HepG2 (cell line): ENCODE results near the gene CADM1. TPM values are rescaled to one million over a fixed set of nuclear protein-coding genes. Genes with fewer than 3 reads are reported as not detected.

Source experiments
- ATAC-seq: fragments of 200-7000 bp; cut with Tn5 transposase; 3 replicates; pipeline ENCODE4 v1.9.1; 2020; ENCODE audit warnings: mild to moderate bottlenecking, moderate library complexity
- BruUV-seq: library from RNA; stranded (reverse); fragments of 400-500 nt; replicated peaks from 2 replicates; lab custom pipeline; 2021; lab: Mats Ljungman, UMichigan
- CTCF ChIA-PET: fragments of 300-600 bp; formaldehyde crosslinking; extraction: SDS; loops from one replicate; lab custom pipeline; 2021; ENCODE audit warnings: low total read pairs, inconsistent platforms, low intra/inter-chr PET ratio; lab: Yijun Ruan, JAX
- POLR2A ChIA-PET: fragments of 350-600 bp; sonication (Branson Sonifier 250); formaldehyde crosslinking; loops from one replicate; lab custom pipeline; 2020; ENCODE audit warnings: antibody characterized with exemption, inconsistent platforms; lab: Yijun Ruan, JAX
- DNase-seq: peaks from one replicate; pipeline ENCODE4 v3.0.0-alpha.2; 2015; ENCODE audit warnings: low spot score
- FAIRE-seq: peaks from 3 replicates; lab custom pipeline; 2011; peaks lifted over from hg19 to GRCh38; lab: Jason Lieb, UNC
- H2AFZ ChIP-seq: one replicate; pipeline ENCODE4 v1.6.1; 2011; ENCODE audit warnings: low read length, inconsistent platforms
- H3K27ac ChIP-seq: fragments of 300-600 bp; 3 replicates; pipeline ENCODE4 v1.8.0; 2011; ENCODE audit warnings: mixed run types, mild to moderate bottlenecking, mixed read lengths, low read length, inconsistent platforms; ENCODE audit not compliant: insufficient read depth; ENCODE audit errors: extremely low read length
- H3K27me3 ChIP-seq, 2 experiments: fragments of 200-600 bp in 1 of 2; 2 replicates in 1 of 2; 3 replicates in 1 of 2; pipeline versions ENCODE4 v1.6.0 to v1.8.0; 2011; ENCODE audit warnings: low read length in 2 of 2, mild to moderate bottlenecking in 2 of 2, moderate library complexity in 2 of 2, inconsistent platforms in 1 of 2; ENCODE audit not compliant: insufficient read depth in 2 of 2, control insufficient read depth in 1 of 2
- H3K36me3 ChIP-seq, 2 experiments: fragments of 200-600 bp in 1 of 2; replicated peaks in 1 of 2; 2 replicates in 1 of 2; 3 replicates in 1 of 2; pipeline versions ENCODE4 v1.5.1 to v1.8.0; 2011; ENCODE audit warnings: low read length in 2 of 2, inconsistent platforms in 1 of 2; ENCODE audit not compliant: insufficient read depth in 2 of 2, control insufficient read depth in 1 of 2
- H3K4me1 ChIP-seq: 2 replicates; pipeline ENCODE4 v1.5.1; 2012; ENCODE audit warnings: low read length, inconsistent platforms; ENCODE audit not compliant: insufficient read depth
- H3K4me2 ChIP-seq: 2 replicates; pipeline ENCODE4 v1.6.0; 2011; ENCODE audit warnings: low read depth, low read length, inconsistent platforms
- H3K4me3 ChIP-seq, 3 experiments: fragments of 200-600 bp in 1 of 3; sonication (generic), shearing (Covaris generic) in 1 of 3; replicated peaks in 1 of 3; 2 replicates each; pipeline ENCODE4 v1.5.1; 2011 to 2016; ENCODE audit warnings: low read length in 3 of 3, inconsistent platforms in 2 of 3, low read depth in 2 of 3, mild to moderate bottlenecking in 2 of 3, control low read depth in 1 of 3, mixed read lengths in 1 of 3; ENCODE audit not compliant: insufficient read depth in 1 of 3
- H3K79me2 ChIP-seq: one replicate; pipeline ENCODE4 v1.6.1; 2011; ENCODE audit warnings: low read length, inconsistent platforms; ENCODE audit not compliant: insufficient read depth
- H3K9ac ChIP-seq: 2 replicates; pipeline ENCODE4 v1.6.0; 2011; ENCODE audit warnings: mild to moderate bottlenecking, low read depth, low read length, inconsistent platforms; ENCODE audit not compliant: insufficient read depth
- H3K9me3 ChIP-seq: 2 replicates; pipeline ENCODE4 v1.5.1; 2012; ENCODE audit warnings: mild to moderate bottlenecking, low read length
- H4K20me1 ChIP-seq: 2 replicates; pipeline ENCODE4 v1.6.0; 2011; ENCODE audit warnings: inconsistent platforms, mild to moderate bottlenecking, low read length, moderate library complexity; ENCODE audit not compliant: insufficient read depth
- KLF12 ChIP-seq: sonication (generic); formaldehyde crosslinking; IDR thresholded peaks from 2 replicates; pipeline ENCODE4 v1.4.0; 2020; ENCODE audit warnings: missing genetic modification reagents, borderline replicate concordance
- KMT2A ChIP-seq: sonication (generic); formaldehyde crosslinking; IDR thresholded peaks from 2 replicates; pipeline ENCODE4 v1.4.0; 2020; ENCODE audit warnings: missing genetic modification reagents
- PRDM15 ChIP-seq: sonication (generic); formaldehyde crosslinking; IDR thresholded peaks from 2 replicates; pipeline ENCODE4 v1.4.0; 2020; ENCODE audit warnings: missing genetic modification reagents
- ZBTB39 ChIP-seq: sonication (generic); formaldehyde crosslinking; IDR thresholded peaks from 2 replicates; pipeline ENCODE4 v1.5.0; 2020; ENCODE audit warnings: missing genetic modification reagents
- ZNF605 ChIP-seq: sonication (generic); formaldehyde crosslinking; IDR thresholded peaks from 2 replicates; pipeline ENCODE4 v1.8.0; 2022; ENCODE audit warnings: mild to moderate bottlenecking, missing genetic modification reagents
- ZNF674 ChIP-seq: sonication (generic); formaldehyde crosslinking; IDR thresholded peaks from 2 replicates; pipeline ENCODE4 v1.5.0; 2020; ENCODE audit warnings: low read depth, mild to moderate bottlenecking, missing genetic modification reagents
- WGBS: methylation state at CpG from one replicate; pipeline ENCODE4 v1.1.6; 2017; ENCODE audit warnings: low lambda C conversion rate; 5-methylcytosine and 5-hydroxymethylcytosine counted together
- in situ Hi-C: cut with HindIII; loops from 2 replicates; pipeline ENCODE4 v1.10.0; 2017; ENCODE audit warnings: low pct_unique_long_range_greater_than_20kb; ENCODE audit not compliant: extremely low pct_ligation_motif_present
- intact Hi-C: fragments of 100-400 bp; cut with micrococcal nuclease; formaldehyde crosslinking; loops from one replicate; pipeline ENCODE4 v1.10.0; 2022; ENCODE audit not compliant: unreplicated experiment
- polyA plus RNA-seq, 8 experiments: library from polyadenylated mRNA; depleted of rRNA in 3 of 8; stranded (reverse) in 7 of 8; unstranded in 1 of 8; fragments of >200 nt; fragmentation: Illumina TruSeq in 4 of 8; extraction: Trizol in 4 of 8; gene quantifications; 2 replicates each; pipeline versions ENCODE4 v1.2.1 to v1.2.3, GENCODE V29; 2011 to 2016; ENCODE audit warnings: low read depth in 4 of 8, missing spikeins in 1 of 8, mixed read lengths in 1 of 8; ENCODE audit not compliant: insufficient read depth in 1 of 8
- total RNA-seq, 5 experiments: library from RNA; depleted of rRNA; stranded (reverse); fragments of >200 nt; fragmentation: Illumina TruSeq; extraction: Trizol; gene quantifications; 2 replicates each; pipeline ENCODE4 v1.2.3, GENCODE V29; 2016; ENCODE audit warnings: low read depth in 1 of 5

CADM1 gene
- total and polyA plus RNA-seq, 2 of the 13 experiments (the other 11 are each of a cell fraction or from before 2014, with no cell fraction given): 71.3 to 122 TPM

GRCh38 chr11:115313224-115313838, 190.9 kb downstream of the CADM1 start:
- ATAC-seq (no peak), DNase-seq (no peak), FAIRE-seq (no peak)
- no TSS peak for BruUV-seq
- WGBS: 95% methylated on average over 2 of the region's 2 CpGs
- POLR2A ChIA-PET: no interaction called here
- Histone ChIP-seq H3K4me3 (no peak overlapping the region), H3K27ac (no peak overlapping the region)
- no peak for TF ChIP-seq ZNF674 (CRISPR knock-in tag)
- no peak for TF ChIP-seq ZBTB39
- TF ChIP-seq PRDM15 (CRISPR knock-in tag): peak; percentile 78
- no peak for TF ChIP-seq KLF12 (CRISPR knock-in tag)
- TF ChIP-seq KMT2A (CRISPR knock-in tag): no peak
- no peak for TF ChIP-seq ZNF605 (CRISPR knock-in tag)
- TF ChIP-seq, all 625 proteins: peak for 1
- H3K9me3 ChIP-seq: no peaks in the 10 kb centered on the region
- H4K20me1 ChIP-seq: no peaks in the 10 kb centered on the region
- no peak overlapping the region for H3K4me2 ChIP-seq
- H3K27me3 ChIP-seq: no peaks in the 10 kb centered on the region
- no peaks in the 10 kb centered on the region; a peak in 1 of 5 replicates for H3K36me3 ChIP-seq
- H2AFZ ChIP-seq: no peak overlapping the region
- CTCF ChIA-PET: no interaction called here
- intact Hi-C loops (no loop called here), in situ Hi-C loops (no loop called here)
- H3K9ac ChIP-seq: no peak overlapping the region
- no peaks in the 10 kb centered on the region for H3K79me2 ChIP-seq
- H3K4me1 ChIP-seq: peaks cover 12% of the 10 kb centered on the region; the same call in 1 of the 2 replicates
